ENCODE measurements around the gene RPUSD4.

The RPUSD4 gene

DNA sequence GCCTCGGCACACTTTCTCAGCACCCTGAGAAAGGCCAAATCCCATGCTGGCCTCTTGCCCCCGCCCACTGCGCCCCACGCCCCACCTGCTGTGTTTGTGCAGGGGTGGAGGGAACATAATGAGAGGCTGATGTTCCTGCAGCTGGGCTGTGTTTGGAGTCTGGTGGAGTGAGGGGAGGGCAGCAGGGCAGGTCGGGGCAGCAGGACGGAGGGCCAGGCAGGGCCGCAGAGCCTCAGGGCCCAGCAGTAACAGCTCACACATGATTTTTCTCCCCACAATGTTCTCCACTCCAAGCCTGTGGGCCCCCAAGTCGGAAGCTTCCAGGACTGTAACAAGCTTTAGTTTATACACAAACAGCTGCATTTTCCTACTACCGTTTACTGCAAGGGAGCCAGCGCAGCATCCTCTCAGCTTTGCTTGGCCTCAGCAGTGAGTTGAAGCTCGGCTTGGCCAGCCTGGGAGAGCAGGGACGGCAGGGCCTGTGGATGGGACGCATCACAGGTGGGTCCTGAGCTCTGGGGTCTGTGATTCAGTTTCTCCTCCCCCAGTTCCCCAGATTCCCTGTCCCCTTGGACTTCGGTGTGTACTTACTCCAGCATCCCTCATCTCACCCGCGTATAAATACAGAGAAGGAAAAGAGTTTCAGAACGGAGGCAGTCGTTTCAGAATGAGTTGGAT, 51.0 kb downstream of the RPUSD4 start:
- DNase-seq (ENCODE audit: extremely low spot score), result no peak
- ChIA-PET CTCF (interaction anchor here (1.0 kb wide), 1 partner anchor 76 kb away, joined by 3 read pairs; no protein-coding TSS in a partner anchor), POLR2A (no interaction called here)
- TF ChIP-seq, protein P1, sequence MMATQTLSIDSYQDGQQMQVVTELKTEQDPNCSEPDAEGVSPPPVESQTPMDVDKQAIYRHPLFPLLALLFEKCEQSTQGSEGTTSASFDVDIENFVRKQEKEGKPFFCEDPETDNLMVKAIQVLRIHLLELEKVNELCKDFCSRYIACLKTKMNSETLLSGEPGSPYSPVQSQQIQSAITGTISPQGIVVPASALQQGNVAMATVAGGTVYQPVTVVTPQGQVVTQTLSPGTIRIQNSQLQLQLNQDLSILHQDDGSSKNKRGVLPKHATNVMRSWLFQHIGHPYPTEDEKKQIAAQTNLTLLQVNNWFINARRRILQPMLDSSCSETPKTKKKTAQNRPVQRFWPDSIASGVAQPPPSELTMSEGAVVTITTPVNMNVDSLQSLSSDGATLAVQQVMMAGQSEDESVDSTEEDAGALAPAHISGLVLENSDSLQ (IDR thresholded peaks at IDR 0.05), result no peak
- TF ChIP-seq ZNF384 (IDR thresholded peaks at IDR 0.05), result no peak
- no peak for TF ChIP-seq SUZ12 (IDR thresholded peaks at IDR 0.05)
- no peak for TF ChIP-seq L3MBTL2 (conservative IDR thresholded peaks at IDR 0.05)
- TF ChIP-seq SP1 (IDR thresholded peaks at IDR 0.05), result no peak
- TF ChIP-seq LEF1 (IDR thresholded peaks at IDR 0.05; ENCODE audit: borderline replicate concordance), result no peak
- no peak for TF ChIP-seq CTBP1 (IDR thresholded peaks at IDR 0.05; ENCODE audit: borderline replicate concordance)
- no peak for TF ChIP-seq FOXK2 (IDR thresholded peaks at IDR 0.05)
- no peak for TF ChIP-seq FOXM1 (IDR thresholded peaks at IDR 0.05; ENCODE audit: borderline replicate concordance)

DNA sequence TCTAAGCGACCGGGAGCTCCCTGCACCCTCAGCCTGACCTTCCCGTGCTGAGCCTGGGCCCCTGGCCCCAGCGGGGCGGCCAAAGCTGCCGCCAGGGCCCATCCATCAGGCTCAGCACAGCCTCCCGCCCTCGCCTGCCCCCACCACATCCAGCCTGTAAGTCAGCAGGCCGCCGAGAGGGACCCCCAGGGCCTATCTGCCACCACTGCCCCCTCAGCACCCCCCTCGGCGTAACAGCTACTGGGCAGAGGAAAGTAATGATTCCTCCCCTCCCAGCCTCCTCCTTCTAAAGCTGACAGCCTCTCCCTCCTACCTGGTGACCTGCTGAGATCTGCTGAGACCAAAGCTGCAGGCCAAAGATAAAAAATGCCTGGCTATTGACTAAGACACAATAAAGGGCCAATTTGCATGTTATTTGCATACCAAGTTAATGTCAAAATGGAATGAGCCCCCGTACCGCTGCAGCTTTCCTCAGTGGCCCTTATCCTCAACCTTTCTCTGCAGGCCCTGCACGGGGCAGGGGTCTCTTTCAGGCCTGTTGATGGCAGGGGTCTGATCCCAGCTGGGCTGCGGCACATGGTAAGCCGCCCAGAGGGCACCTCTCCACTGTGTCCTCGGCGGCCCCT, 51.6 kb downstream of the RPUSD4 start:
- CTCF ChIA-PET, result interaction anchor here (1.0 kb wide), 1 partner anchor 76 kb away, joined by 3 read pairs; no protein-coding TSS in a partner anchor
- DNase-seq (ENCODE audit: extremely low spot score), result peak; percentile 47
- TF ChIP-seq FOXA1 (IDR thresholded peaks at IDR 0.05), result no peak
- TF ChIP-seq, protein P1 (IDR thresholded peaks at IDR 0.05), result peak; percentile 81
- POLR2A ChIA-PET, result no interaction called here

DNA sequence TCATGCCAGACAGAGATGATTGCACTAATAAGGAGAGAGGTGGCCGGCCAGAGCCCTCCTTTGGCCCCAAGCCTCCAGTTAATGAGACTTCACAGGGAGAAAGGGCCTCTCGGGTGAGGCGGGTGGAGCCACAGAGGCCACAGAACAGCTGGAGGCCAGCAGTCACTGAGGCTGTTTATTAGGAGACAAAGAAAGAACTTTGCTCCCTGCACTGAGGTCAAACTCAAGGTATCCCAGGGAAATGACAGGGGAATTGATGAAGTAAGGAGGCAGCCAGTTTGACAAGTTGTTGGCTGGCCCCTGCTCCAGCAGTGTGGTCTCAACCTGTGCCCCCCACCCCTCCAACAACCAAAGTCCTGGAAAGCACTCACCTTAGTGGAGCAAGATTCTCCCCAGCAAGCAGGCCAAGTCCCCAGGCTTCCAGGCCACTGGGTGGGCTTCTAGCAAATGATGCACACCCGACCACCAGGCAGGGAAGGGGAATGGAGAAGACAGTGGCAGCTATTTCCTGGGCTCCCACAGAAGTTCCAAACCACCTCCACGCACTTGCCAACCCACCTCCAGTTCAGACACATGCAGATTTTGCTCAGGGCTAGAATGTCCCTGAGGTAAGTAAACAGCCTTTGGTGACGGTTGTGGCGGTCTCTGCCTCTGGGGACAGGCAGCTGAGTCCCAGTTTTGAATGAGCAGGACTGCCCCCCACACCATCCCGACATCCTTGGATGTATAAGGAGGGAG, 53.2 kb downstream of the RPUSD4 start:
- POLR2A ChIA-PET, result no interaction called here
- no peak for TF ChIP-seq FOXK2 (IDR thresholded peaks at IDR 0.05)
- no peak for TF ChIP-seq ZNF384 (IDR thresholded peaks at IDR 0.05)
- no peak for TF ChIP-seq BHLHE40 (IDR thresholded peaks at IDR 0.05; ENCODE audit: borderline replicate concordance)
- TF ChIP-seq HDGF (IDR thresholded peaks at IDR 0.05; ENCODE audit: borderline replicate concordance), result no peak
- no peak for TF ChIP-seq ARNT (IDR thresholded peaks at IDR 0.05)
- no peak for DNase-seq (ENCODE audit: extremely low spot score)
- CTCF ChIA-PET, result no interaction called here

DNA sequence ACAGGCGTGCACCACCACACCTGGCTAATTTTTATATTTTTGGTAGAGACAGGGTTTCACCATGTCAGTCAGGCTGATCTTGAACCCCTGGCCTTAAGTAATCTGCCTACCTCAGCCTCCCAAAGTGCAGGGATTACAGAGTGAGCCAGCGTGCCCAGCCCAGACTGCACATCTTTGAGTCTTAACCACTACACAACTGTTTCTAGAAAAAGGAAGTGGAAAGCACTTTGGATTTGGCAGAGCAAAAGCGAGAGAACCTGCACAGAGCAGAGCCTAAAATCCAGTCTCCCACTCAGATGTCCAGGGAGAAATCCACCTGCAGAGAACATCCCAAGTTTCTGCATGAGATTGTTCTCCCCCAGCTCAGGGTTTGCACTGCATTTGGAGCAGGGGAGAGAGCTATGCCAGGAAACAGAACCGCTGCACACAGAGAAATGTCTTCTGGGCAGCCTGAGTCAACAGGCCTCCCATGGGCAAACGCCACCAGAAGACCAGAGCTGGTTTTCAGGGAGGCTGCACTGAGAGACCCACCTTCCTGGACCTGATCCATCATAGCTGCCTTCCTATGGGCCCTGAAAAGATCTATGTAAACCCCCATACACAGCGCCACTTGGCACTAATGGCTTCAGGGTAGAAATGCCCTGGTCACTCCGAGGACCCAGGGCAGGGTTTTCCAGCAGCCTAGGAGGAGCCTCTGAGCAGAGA, 54.0 kb downstream of the RPUSD4 start:
- no peak for DNase-seq (ENCODE audit: extremely low spot score)
- POLR2A ChIA-PET, result no interaction called here
- no peak for TF ChIP-seq TARDBP (IDR thresholded peaks at IDR 0.05)
- TF ChIP-seq FOXA1 (IDR thresholded peaks at IDR 0.05), result no peak
- TF ChIP-seq SP1 (IDR thresholded peaks at IDR 0.05), result no peak
- TF ChIP-seq LEF1 (IDR thresholded peaks at IDR 0.05; ENCODE audit: borderline replicate concordance), result no peak
- TF ChIP-seq ZNF384 (IDR thresholded peaks at IDR 0.05), result no peak
- TF ChIP-seq L3MBTL2 (conservative IDR thresholded peaks at IDR 0.05), result no peak
- TF ChIP-seq ARNT (IDR thresholded peaks at IDR 0.05), result no peak
- TF ChIP-seq, protein P1 (IDR thresholded peaks at IDR 0.05), result no peak
- no peak for TF ChIP-seq SUZ12 (IDR thresholded peaks at IDR 0.05)
- TF ChIP-seq CTBP1 (IDR thresholded peaks at IDR 0.05; ENCODE audit: borderline replicate concordance), result no peak
- TF ChIP-seq FOXM1 (IDR thresholded peaks at IDR 0.05; ENCODE audit: borderline replicate concordance), result no peak
- TF ChIP-seq HDGF (IDR thresholded peaks at IDR 0.05; ENCODE audit: borderline replicate concordance), result no peak; the same call in 1 of the 2 replicates
- no peak for TF ChIP-seq BHLHE40 (IDR thresholded peaks at IDR 0.05; ENCODE audit: borderline replicate concordance)
- no peak for TF ChIP-seq ELF4 (IDR thresholded peaks at IDR 0.05)
- TF ChIP-seq FOXK2 (IDR thresholded peaks at IDR 0.05), result no peak
- TF ChIP-seq NFRKB (IDR thresholded peaks at IDR 0.05), result no peak
- CTCF ChIA-PET, result interaction anchor here (0.5 kb wide), 1 partner anchor 168 kb away, joined by 4 read pairs; no protein-coding TSS in a partner anchor

DNA sequence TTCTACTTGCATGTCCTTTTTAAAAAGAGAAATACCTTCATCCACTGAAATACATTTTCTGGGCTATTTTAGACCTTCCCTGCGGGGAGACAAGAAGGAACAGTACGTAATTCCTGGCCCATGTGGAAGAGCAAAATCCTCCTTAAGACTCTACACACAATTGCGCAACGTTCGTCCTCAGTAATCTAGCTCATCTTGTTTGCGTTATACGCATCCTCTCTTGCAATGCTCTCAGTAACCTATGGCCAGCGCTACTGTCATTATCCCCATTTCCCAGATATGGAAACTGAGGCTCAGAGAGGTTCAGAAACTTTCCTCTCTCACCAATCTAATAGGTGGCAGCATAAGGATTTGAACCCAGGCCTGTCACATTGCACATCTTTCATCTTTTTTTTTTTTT, 54.6 kb downstream of the RPUSD4 start:
- CTCF ChIA-PET, result no interaction called here
- TF ChIP-seq CTBP1 (IDR thresholded peaks at IDR 0.05; ENCODE audit: borderline replicate concordance) (no peak), TARDBP (IDR thresholded peaks at IDR 0.05) (no peak), L3MBTL2 (conservative IDR thresholded peaks at IDR 0.05) (no peak), ELF4 (IDR thresholded peaks at IDR 0.05) (no peak), ARNT (IDR thresholded peaks at IDR 0.05) (no peak), SP1 (IDR thresholded peaks at IDR 0.05) (no peak), FOXA1 (IDR thresholded peaks at IDR 0.05) (no peak), FOXK2 (IDR thresholded peaks at IDR 0.05) (no peak), FOXM1 (IDR thresholded peaks at IDR 0.05; ENCODE audit: borderline replicate concordance) (no peak), ZNF384 (IDR thresholded peaks at IDR 0.05) (no peak), SUZ12 (IDR thresholded peaks at IDR 0.05) (no peak), HDGF (IDR thresholded peaks at IDR 0.05; ENCODE audit: borderline replicate concordance) (no peak), NFRKB (IDR thresholded peaks at IDR 0.05) (no peak), LEF1 (IDR thresholded peaks at IDR 0.05; ENCODE audit: borderline replicate concordance) (no peak), BHLHE40 (IDR thresholded peaks at IDR 0.05; ENCODE audit: borderline replicate concordance) (no peak)
- TF ChIP-seq, protein P1 (IDR thresholded peaks at IDR 0.05), result no peak
- POLR2A ChIA-PET, result no interaction called here
- DNase-seq (ENCODE audit: extremely low spot score), result no peak
